ENCODE data around the gene TIGD1.

The TIGD1 gene

DNA sequence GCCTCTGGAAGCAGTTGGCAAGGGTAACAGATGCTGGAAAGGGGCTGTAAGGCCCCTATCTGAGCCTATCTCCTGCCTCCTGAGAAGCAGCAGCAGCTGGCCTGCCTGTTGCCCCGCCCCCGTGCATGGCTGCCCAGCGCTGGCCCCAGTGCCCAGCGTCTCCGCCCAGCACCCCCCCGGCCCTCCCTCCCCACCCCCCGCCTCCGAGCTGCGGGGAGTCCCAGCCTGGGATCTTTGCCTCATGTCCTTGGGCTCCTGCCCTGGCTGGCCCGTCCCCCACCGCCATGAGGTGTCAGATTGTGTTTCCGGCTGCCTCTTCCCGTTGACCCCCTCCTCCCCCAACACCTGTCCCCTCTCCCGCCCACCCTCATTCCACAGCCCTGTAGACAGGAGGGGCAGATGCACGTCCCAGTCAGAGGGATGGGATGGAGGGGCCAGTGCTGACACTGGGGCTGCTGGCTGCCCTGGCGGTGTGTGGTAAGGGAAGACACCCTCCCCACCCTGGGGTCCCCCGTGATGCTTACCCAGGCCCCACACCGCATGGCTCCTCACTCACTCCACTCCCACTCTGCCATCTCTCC lies 24.5 kb downstream of the TIGD1 start, which contains the start of gene CHRND:
CHRND (plus strand) TSS at position 370 of the 581 bp plus-strand sequence; CDS start at position 426, 56 bp downstream.
- H3K4me1 ChIP-seq (ENCODE audit: control insufficient read depth, low read depth, low read length), result no peaks in the 10 kb centered on the region
- no peaks in the 10 kb centered on the region for H3K9me3 ChIP-seq (ENCODE audit: control insufficient read depth, low read depth, low read length)
- no peak within 1 kb of the TSS for H3K27ac ChIP-seq (ENCODE audit: low read length)
- peaks cover 45% of the 10 kb centered on the region for H3K27me3 ChIP-seq (ENCODE audit: control insufficient read depth, insufficient read depth, low read length)
- no peaks in the 10 kb centered on the region for H3K36me3 ChIP-seq (ENCODE audit: control insufficient read depth, low read depth, low read length)
- no peak within 1 kb of the TSS for H3K9ac ChIP-seq (ENCODE audit: low read length)
- no peak within 1 kb of the TSS for H3K4me3 ChIP-seq (ENCODE audit: low read length)

DNA sequence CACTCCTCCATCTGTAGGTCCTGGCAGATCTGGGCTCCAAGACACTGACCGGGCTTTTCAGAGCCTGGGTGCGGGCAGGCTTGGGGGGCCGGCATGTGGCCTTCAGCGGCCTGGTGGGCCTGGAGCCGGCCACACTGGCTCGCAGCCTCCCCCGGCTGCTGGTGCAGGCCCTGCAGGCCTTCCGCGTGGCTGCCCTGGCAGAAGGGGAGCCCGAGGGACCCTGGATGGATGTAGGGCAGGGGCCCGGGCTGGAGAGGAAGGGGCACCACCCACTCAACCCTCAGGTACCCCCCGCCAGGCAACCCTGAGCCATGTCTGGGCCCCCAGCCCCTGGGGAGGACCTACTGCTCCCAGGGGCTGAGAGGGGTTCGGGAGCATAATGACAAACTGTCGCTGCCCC lies 25.2 kb downstream of the TIGD1 start:
- Histone ChIP-seq H3K9ac (ENCODE audit: low read length) (no peak overlapping the region), H3K36me3 (ENCODE audit: control insufficient read depth, low read depth, low read length) (no peaks in the 10 kb centered on the region), H3K4me3 (ENCODE audit: low read length) (no peak overlapping the region), H3K4me1 (ENCODE audit: control insufficient read depth, low read depth, low read length) (no peaks in the 10 kb centered on the region), H3K27ac (ENCODE audit: low read length) (no peak overlapping the region), H3K9me3 (ENCODE audit: control insufficient read depth, low read depth, low read length) (no peaks in the 10 kb centered on the region), H3K27me3 (ENCODE audit: control insufficient read depth, insufficient read depth, low read length) (peaks cover 52% of the 10 kb centered on the region)

GRCh38 chr2:232524771-232525170 lies 25.6 kb downstream of the TIGD1 start:
- no peaks in the 10 kb centered on the region for H3K9me3 ChIP-seq (ENCODE audit: control insufficient read depth, low read depth, low read length)
- peaks cover 54% of the 10 kb centered on the region for H3K27me3 ChIP-seq (ENCODE audit: control insufficient read depth, insufficient read depth, low read length)
- no peaks in the 10 kb centered on the region for H3K36me3 ChIP-seq (ENCODE audit: control insufficient read depth, low read depth, low read length)
- H3K9ac ChIP-seq (ENCODE audit: low read length), result no peak overlapping the region
- H3K4me1 ChIP-seq (ENCODE audit: control insufficient read depth, low read depth, low read length), result no peaks in the 10 kb centered on the region
- H3K4me3 ChIP-seq (ENCODE audit: low read length), result no peak overlapping the region
- H3K27ac ChIP-seq (ENCODE audit: low read length), result no peak overlapping the region

GRCh38 chr2:232523682-232524597 lies 26.4 kb downstream of the TIGD1 start:
- H3K27ac ChIP-seq (ENCODE audit: low read length), result no peak overlapping the region
- H3K36me3 ChIP-seq (ENCODE audit: control insufficient read depth, low read depth, low read length), result no peaks in the 10 kb centered on the region
- H3K9me3 ChIP-seq (ENCODE audit: control insufficient read depth, low read depth, low read length), result no peaks in the 10 kb centered on the region
- H3K4me1 ChIP-seq (ENCODE audit: control insufficient read depth, low read depth, low read length), result no peaks in the 10 kb centered on the region
- peak overlapping the region; percentile 51 for H3K4me3 ChIP-seq (ENCODE audit: low read length)
- H3K9ac ChIP-seq (ENCODE audit: low read length), result no peak overlapping the region
- H3K27me3 ChIP-seq (ENCODE audit: control insufficient read depth, insufficient read depth, low read length), result peaks cover 54% of the 10 kb centered on the region

- H3K4me1 ChIP-seq (ENCODE audit: control insufficient read depth, low read depth, low read length), result no peaks in the 10 kb centered on the region
- H3K27ac ChIP-seq (ENCODE audit: low read length), result no peak overlapping the region
- H3K36me3 ChIP-seq (ENCODE audit: control insufficient read depth, low read depth, low read length), result no peaks in the 10 kb centered on the region
- H3K4me3 ChIP-seq (ENCODE audit: low read length), result peak overlapping the region; percentile 51
- peaks cover 54% of the 10 kb centered on the region for H3K27me3 ChIP-seq (ENCODE audit: control insufficient read depth, insufficient read depth, low read length)
- H3K9me3 ChIP-seq (ENCODE audit: control insufficient read depth, low read depth, low read length), result no peaks in the 10 kb centered on the region
- H3K9ac ChIP-seq (ENCODE audit: low read length), result no peak overlapping the region
Observed at GRCh38 chr2:232523402-232523681, 27.0 kb downstream of the TIGD1 start.

DNA sequence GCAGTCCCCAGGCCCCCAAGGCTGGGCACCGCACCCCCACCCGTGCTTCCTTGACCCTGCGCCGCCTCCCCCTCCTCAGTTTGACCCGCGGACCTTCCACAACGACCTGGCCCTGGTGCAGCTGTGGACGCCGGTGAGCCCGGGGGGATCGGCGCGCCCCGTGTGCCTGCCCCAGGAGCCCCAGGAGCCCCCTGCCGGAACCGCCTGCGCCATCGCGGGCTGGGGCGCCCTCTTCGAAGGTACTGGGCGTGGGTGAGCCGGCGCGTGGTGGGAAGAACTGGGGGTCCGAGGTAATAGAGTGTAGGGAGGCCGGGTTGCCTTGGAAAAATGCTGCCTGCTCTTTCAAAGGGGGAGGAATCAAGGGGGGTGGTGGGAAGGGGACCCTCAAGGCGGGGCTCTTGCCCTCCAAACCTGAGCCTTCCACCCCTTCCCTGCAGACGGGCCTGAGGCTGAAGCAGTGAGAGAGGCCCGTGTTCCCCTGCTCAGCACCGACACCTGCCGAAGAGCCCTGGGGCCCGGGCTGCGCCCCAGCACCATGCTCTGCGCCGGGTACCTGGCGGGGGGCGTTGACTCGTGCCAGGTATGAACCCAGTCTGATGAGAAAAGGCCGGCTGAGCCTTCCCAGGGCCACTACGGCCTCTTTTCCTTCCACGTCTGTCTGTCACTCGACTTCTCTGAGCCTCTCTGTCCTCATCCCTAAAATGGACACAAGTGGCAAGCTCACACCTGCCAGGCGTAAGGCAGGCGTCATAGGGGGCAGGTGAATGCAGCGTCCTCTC lies 27.5 kb downstream of the TIGD1 start:
- H3K4me1 ChIP-seq (ENCODE audit: control insufficient read depth, low read depth, low read length), result no peaks in the 10 kb centered on the region

GRCh38 chr2:232521959-232522622 lies 28.3 kb downstream of the TIGD1 start:
- peaks cover 54% of the 10 kb centered on the region for H3K27me3 ChIP-seq (ENCODE audit: control insufficient read depth, insufficient read depth, low read length)
- no peaks in the 10 kb centered on the region for H3K36me3 ChIP-seq (ENCODE audit: control insufficient read depth, low read depth, low read length)
- no peak overlapping the region for H3K9ac ChIP-seq (ENCODE audit: low read length)
- H3K27ac ChIP-seq (ENCODE audit: low read length), result no peak overlapping the region
- H3K4me3 ChIP-seq (ENCODE audit: low read length), result no peak overlapping the region
- no peaks in the 10 kb centered on the region for H3K9me3 ChIP-seq (ENCODE audit: control insufficient read depth, low read depth, low read length)
- H3K4me1 ChIP-seq (ENCODE audit: control insufficient read depth, low read depth, low read length), result no peaks in the 10 kb centered on the region

More for the DNA sequence above, 27.5 kb downstream of the TIGD1 start:
- no peaks in the 10 kb centered on the region for H3K36me3 ChIP-seq (ENCODE audit: control insufficient read depth, low read depth, low read length)
- no peaks in the 10 kb centered on the region for H3K9me3 ChIP-seq (ENCODE audit: control insufficient read depth, low read depth, low read length)
- H3K27ac ChIP-seq (ENCODE audit: low read length), result no peak overlapping the region
- no peak overlapping the region for H3K4me3 ChIP-seq (ENCODE audit: low read length)
- H3K27me3 ChIP-seq (ENCODE audit: control insufficient read depth, insufficient read depth, low read length), result peaks cover 54% of the 10 kb centered on the region
- H3K9ac ChIP-seq (ENCODE audit: low read length), result no peak overlapping the region

- Histone ChIP-seq H3K27me3 (ENCODE audit: control insufficient read depth, insufficient read depth, low read length) (peaks cover 54% of the 10 kb centered on the region), H3K36me3 (ENCODE audit: control insufficient read depth, low read depth, low read length) (no peaks in the 10 kb centered on the region), H3K9me3 (ENCODE audit: control insufficient read depth, low read depth, low read length) (no peaks in the 10 kb centered on the region), H3K27ac (ENCODE audit: low read length) (no peak overlapping the region), H3K4me1 (ENCODE audit: control insufficient read depth, low read depth, low read length) (no peaks in the 10 kb centered on the region), H3K9ac (ENCODE audit: low read length) (no peak overlapping the region), H3K4me3 (ENCODE audit: low read length) (no peak overlapping the region)
Observed at GRCh38 chr2:232521098-232521497, 29.3 kb downstream of the TIGD1 start.

DNA sequence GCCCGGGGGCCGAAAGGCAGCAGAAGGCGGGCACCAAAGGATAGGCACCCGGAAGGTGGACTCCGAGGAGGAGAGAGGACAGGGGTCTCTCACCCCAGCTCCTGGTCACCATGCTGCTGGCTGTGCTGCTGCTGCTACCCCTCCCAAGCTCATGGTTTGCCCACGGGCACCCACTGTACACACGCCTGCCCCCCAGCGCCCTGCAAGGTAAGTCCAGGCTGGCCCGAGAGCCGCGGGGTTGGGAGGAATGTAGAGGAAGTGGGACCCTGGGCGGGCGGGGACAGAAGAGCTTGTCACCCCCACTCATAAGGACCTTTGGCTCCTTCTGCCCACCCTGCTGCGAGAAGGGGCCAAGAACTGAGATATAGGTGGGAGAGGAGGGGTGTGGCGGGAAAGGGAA lies 29.9 kb downstream of the TIGD1 start:
- H3K9ac ChIP-seq (ENCODE audit: low read length), result no peak overlapping the region
- peaks cover 54% of the 10 kb centered on the region for H3K27me3 ChIP-seq (ENCODE audit: control insufficient read depth, insufficient read depth, low read length)
- H3K4me1 ChIP-seq (ENCODE audit: control insufficient read depth, low read depth, low read length), result no peaks in the 10 kb centered on the region
- no peaks in the 10 kb centered on the region for H3K36me3 ChIP-seq (ENCODE audit: control insufficient read depth, low read depth, low read length)
- no peak overlapping the region for H3K27ac ChIP-seq (ENCODE audit: low read length)
- H3K9me3 ChIP-seq (ENCODE audit: control insufficient read depth, low read depth, low read length), result no peaks in the 10 kb centered on the region
- H3K4me3 ChIP-seq (ENCODE audit: low read length), result no peak overlapping the region

DNA sequence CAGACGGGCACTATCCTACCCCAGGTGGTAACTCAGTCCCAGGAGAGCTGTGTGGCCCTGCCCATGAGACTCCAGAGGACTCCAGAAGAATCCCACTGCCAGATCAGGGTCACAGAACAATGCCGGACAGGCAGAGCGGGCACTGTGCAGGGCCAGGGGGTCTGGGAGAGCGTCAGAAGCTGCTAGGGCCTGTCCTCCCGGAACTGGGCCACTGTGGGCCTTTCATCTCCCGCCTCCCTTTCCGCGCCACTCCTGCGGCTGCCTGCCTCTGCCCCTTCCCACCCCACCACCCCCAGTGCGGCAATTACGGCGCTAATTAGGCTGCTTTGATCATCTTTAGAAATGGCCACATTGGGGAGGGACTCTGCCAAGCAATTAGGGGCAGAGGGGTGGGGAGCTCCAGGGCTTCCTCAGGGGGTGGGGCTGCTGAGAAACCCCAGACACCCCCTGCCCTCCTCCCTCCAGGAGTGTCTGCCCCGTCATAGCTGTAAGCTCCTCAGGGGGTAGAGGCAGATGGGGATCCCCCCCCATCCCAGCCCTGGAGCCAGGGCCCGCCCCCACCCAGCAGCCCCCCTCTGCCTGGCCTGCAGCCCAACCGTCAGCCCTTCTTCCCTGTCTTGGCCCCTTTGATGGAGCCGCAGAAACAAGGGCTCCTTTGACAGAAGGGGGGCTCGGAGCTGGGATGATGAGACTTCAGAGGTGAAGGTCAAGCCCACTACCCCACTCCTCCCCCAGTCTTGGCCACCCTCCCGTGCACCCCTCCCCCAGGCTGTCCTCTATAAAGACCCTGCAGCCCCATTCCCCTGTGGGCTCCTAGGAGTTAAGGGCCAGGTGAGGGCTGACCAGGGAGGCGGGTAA lies 30.5 kb downstream of the TIGD1 start, which contains the start of gene PRSS56:
PRSS56 (plus strand) TSS at position 808 of the 858 bp plus-strand sequence. CDS start 211 bp downstream, outside the sequence.
- H3K9ac ChIP-seq (ENCODE audit: low read length), result no peak within 1 kb of the TSS
- no peak within 1 kb of the TSS for H3K4me3 ChIP-seq (ENCODE audit: low read length)
- H3K27me3 ChIP-seq (ENCODE audit: control insufficient read depth, insufficient read depth, low read length), result peaks cover 48% of the 10 kb centered on the region
- no peaks in the 10 kb centered on the region for H3K36me3 ChIP-seq (ENCODE audit: control insufficient read depth, low read depth, low read length)
- H3K9me3 ChIP-seq (ENCODE audit: control insufficient read depth, low read depth, low read length), result no peaks in the 10 kb centered on the region
- H3K27ac ChIP-seq (ENCODE audit: low read length), result no peak within 1 kb of the TSS
- H3K4me1 ChIP-seq (ENCODE audit: control insufficient read depth, low read depth, low read length), result no peaks in the 10 kb centered on the region

All from iPS-18a (cell line).